ENCODE data around the gene ZNF550.
"Not testable (repeated sequence)": the region's sequence is repeated elsewhere in the genome, so short reads cannot be mapped to it uniquely, and the experiment has no call there.

ZNF550 gene

DNA sequence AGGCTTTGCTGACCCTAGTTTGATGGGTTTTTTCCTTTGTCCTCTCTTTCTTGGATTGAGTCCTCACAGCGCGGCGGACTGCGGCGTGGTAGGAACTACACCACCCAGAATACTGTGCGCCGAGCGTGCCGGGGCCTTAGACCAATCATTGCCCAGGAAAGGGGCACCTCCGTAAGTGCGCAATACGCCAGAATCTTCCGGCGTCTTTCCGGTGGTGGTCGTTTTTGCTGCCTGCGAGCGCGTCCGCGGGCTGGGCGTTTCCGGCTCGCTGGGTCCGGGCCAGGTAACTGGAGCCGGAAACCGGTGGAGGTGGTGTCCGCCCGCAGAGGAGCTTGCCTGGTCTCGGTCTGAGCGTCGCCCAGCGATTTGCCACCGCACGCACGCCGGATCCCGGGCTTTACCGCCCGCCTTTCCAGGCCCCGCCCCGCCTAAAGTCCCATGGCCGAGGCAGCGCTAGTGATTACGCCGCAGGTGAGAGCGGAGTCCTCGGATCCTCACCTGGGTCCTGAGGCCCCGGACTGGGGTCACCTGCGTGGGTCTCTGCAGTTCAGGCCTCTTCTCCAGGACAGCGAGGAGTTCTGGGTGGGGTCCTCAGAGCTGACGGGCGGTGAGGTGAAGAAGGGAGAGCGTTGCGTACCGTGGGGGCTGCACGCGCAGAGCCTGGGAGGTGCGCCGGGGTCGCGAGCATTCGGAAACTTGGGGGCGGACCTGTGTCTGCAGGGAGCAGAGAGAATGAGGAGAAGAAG is 32.4 kb downstream of the ZNF550 start, which contains the start of gene ZNF549:
ZNF549 (plus strand) TSS at position 221 of the 746 bp plus-strand sequence; CDS start at position 439, 218 bp downstream.
- DNase-seq (ENCODE audit: low read depth in 3 of 3) = peak; percentile 63 to 75 (median 71)

DNA sequence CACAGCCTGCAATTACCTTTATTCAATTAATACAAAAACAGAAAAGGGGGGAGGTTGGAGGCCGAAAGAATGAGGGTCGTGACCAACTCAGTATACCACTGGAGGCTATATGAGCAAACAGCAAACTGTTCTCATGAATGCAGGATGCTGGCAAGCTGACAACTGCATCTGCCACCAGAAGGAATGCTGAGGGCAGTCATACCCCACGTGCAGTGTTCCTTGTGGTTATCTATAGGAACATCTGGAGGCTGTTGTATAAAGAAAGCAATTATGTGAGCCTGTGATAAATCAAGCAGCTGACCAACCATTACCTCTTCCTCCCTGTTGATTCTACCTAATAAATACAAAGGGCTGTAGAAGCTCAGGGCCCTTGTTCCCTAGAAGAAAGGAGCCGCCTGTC is 41.6 kb downstream of the ZNF550 start:
- DNase-seq (ENCODE audit: low read depth in 3 of 3) = not testable (repeated sequence)

DNA sequence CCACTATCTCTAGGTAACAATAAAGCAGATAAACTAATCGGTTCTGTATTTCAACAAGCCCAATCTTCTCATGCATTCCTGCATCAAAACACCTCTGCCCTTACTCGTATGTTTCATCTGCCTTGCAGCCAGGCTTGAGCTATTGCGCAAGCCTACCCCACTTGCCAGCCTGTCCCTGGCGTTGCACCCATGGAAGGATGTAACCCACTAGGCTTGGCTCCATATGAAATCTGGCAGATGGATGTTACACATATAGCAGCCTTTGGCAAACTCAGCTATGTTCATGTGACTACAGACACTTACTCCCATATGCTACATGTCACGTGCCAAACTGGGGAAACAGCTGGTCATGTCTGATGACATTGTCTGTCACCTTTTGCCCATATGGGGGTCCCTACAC is 44.4 kb downstream of the ZNF550 start:
- DNase-seq (ENCODE audit: low read depth in 3 of 3) = no peak

DNA sequence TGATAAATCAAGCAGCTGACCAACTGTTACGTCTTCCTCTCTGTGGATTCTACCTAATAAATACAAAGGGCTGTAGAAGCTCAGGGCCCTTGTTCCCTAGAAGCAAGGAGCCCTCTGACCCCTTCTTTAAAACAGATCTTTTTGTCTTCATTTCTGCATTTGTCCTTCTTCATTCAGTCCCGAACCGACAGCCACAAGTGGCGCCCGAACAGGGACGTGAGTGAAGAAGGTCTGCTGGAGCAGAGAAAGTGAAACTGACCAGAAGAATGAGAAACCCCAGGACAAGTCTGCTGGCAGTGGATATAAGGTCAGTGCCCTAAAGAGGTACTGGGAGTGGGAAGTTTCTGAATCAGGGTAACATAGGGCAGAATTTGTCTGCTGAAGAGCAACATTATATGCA is 46.8 kb downstream of the ZNF550 start:
- no peak for DNase-seq (ENCODE audit: low read depth in 3 of 3)

DNA sequence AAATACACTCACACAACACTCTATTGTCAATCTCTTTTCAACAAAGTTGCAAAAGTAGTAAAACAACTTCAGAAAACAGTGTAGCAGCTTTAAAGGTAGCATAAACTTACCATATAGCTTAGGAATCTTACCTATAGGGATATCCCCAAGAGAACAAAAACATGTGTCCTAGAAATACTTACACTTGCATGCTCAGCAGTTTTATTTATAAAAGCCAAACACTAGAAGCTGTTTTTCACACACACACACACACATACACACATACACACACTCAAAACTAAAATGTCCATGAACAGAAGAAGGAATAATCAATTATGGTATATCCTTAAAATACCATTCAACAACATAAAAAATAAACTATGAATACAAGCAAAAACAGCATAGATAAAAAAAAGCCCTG is 48.2 kb downstream of the ZNF550 start:
- no peak for DNase-seq (ENCODE audit: low read depth in 3 of 3)

DNA sequence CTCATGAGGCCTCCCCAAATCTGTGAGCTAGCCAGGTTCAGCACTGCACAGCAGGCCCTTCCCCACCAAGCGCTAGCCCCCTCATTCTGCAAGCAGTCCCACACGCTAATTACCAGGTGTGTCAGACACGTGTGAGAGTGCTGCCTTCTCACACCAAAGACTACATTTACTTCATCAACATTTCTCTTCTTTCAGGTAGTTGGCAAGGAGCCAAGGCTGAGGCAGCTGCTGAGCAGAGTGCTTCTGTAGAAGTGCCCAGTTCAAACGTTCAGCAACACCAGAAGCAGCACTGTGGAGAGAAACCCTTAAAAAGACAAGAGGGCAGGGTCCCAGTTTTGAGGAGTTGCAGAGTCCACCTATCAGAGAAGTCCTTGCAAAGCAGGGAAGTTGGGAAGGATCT is 53.5 kb downstream of the ZNF550 start:
- DNase-seq (ENCODE audit: low read depth in 3 of 3) = no peak

DNA sequence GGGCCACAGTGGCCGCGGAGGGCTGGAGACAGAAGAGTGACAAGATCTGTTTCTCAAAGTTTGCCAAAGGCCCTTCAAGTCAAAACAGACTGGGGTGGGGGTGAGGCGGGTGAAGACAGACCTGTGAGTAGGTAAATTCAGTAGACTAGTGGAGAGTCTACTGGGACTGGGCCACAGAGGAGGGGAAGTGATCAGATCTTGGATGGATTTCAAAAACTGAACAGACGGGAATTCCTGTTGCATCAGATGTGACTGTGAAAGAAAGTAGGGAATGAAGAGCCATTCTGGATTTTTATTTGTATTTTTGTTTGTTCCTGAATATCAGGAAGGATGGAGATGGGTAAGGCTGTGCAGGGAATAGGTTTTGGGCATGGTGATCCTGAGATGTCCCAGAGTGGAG is 59.3 kb downstream of the ZNF550 start:
- DNase-seq (ENCODE audit: low read depth in 3 of 3) = not testable (repeated sequence)

DNA sequence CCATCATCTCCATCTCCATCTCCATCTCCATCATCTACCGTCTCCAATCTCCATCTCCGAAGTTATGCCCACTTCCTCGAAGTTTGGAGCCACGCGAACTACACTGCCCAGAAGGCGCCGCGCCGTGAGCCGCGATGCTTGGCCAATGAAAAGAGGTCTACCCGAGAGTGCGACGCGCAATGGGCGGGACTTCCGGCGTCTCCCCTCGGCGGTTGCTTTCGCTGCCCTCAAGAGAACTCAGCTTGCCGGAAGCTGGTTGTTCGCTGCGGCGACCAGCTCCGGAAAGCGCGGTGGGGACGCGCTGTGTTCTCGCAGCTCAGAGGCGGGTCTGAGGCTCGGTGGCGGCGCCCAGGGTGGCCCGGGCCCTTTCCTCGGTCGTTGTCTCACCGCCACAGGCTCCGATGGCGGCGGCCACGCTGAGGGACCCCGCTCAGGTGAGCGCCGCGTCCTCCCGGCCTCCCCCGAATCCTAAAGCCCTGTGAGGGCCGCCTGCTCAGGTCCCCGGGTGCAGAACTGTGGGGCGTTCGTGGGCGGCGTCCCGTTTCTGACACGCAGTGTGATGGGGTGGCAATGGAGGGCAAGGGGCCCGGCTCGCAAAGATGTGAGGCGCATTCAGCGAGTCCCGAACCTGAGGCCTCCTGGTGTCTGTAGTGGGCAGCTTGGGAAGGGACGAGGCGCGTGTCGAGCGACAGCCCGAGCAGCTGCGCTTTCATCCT is 59.8 kb downstream of the ZNF550 start, which contains the start of gene ZNF773:
ZNF773 (plus strand) TSS at position 259 of the 716 bp plus-strand sequence; CDS start at position 402, 143 bp downstream.
- DNase-seq (ENCODE audit: low read depth in 3 of 3) = peak; percentile 90 to 92 (median 90)

DNA sequence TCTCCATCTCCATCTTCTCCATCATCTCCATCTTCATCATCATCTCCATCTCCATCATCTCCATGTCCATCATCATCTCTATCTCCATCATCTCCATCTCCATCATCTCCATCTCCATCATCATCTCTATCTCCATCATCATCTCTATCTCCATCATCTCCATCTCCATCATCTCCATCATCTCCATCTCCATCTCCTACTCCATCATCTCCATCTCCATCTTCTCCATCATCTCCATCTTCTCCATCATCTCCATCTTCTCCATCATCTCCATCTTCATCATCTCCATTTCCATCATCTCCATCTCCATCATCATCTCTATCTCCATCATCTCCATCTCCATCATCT is 60.4 kb downstream of the ZNF550 start:
- DNase-seq (ENCODE audit: low read depth in 3 of 3) = not testable (repeated sequence)

DNA sequence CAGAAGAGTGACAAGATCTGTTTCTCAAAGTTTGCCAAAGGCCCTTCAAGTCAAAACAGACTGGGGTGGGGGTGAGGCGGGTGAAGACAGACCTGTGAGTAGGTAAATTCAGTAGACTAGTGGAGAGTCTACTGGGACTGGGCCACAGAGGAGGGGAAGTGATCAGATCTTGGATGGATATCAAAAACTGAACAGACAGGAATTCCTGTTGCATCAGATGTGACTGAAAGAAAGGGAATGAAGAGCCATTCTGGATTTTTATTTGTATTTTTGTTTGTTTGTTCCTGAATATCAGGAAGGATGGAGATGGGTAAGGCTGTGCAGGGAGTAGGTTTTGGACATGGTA is 71.4 kb downstream of the ZNF550 start:
- not testable (repeated sequence) for DNase-seq (ENCODE audit: low read depth in 3 of 3)

DNA sequence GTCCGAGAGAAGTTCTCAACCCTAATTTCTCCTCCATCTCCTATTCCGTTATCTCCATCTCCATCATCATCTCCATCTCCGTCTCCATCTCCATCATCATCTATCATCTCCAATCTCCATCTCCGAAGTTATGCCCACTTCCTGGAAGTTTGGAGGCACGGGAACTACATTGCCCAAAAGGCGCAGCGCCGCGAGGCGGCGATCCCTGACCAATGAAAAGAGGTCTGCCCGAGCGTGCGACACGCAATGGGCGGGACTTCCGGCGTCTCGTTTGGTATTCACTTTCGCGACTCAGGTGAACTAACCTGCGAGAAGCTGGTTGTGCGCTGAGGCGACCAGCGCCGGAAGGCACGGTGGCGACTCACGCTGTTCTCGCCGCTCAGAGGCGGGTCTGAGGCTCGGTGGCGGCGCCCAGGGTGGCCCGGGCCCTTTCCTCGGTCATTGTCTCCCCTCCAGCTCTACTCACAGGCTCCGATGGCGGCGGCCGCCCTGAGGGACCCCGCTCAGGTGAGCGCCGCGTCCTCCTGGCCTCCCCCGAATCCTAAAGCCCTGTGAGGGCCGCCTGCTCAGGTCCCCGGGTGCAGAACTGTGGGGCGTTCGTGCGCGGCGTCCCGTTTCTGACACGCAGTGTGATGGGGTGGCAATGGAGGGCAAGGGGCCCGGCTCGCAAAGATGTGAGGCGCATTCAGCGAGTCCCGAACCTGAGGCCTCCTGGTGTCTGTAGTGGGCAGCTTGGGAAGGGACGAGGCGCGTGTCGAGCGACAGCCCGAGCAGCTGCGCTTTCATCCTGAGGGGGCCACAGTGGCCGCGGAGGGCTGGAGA is 72.0 kb downstream of the ZNF550 start, which contains the start of gene ZNF419:
ZNF419 (plus strand) TSS at position 274 of the 822 bp plus-strand sequence; CDS start at position 475, 201 bp downstream.
- DNase-seq (ENCODE audit: low read depth in 3 of 3) = peak; percentile 78 to 90 (median 89)
